ENCODE data around the gene KIRREL1. TPM values are rescaled to one million over a fixed set of nuclear protein-coding genes. Genes with fewer than 3 reads are reported as not detected.

Gene KIRREL1
- polyA plus RNA-seq, 1 donor (not counting 4 experiments of a cell fraction or from before 2014, with no cell fraction given) = 19.7 TPM

DNA sequence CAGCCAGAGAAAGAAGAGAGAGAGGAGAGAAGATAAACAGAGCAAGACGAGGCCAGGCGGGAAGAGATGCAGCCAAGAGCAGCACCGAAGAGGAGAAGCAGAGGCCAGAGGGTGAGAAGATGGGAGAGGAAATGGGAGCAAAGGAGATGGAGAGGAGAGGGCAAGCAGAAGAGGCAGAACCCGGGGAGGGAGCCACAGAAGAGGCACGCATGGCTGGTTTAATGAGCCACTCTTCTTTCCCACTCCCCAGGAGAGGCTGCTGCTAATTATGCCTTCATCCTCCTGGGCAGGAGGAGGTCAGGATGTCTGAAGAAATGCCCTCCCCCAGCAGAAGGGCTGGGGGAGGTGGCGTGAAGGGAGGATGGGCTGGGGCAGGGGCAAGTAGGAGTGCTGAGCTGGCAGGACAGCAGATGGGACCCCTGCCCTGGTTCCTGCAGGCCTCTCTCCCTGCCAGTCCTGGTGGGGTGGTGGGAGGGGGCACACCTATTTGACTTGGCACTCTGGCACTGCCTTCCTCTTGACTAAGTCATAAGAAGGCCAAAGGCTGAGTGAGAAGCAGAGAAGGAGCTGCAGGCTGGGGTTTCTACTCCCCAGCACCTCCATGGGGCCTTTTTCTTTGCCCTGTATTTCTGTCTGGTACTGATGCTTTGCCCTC is 32.3 kb downstream of the KIRREL1 start:
- no peak for FAIRE-seq
- H3K4me2 ChIP-seq (ENCODE audit: control insufficient read depth, extremely low read depth, insufficient read depth, low read depth, low read length) = no peak overlapping the region
- peaks cover 9 to 18% of the 10 kb centered on the region in 2 experiments for H3K36me3 ChIP-seq (ENCODE audit: control insufficient read depth in 2 of 2, extremely low read depth in 1 of 2, insufficient read depth in 2 of 2, low read length in 2 of 2)
- no peak overlapping the region for H3K27ac ChIP-seq (ENCODE audit: control insufficient read depth, insufficient read depth, low read length)
- no peaks in the 10 kb centered on the region for H3K27me3 ChIP-seq (ENCODE audit: control insufficient read depth, extremely low read depth, insufficient read depth, low read length)
- no peak for TF ChIP-seq CTCF (optimal IDR thresholded peaks at IDR 0.05 in 1 of 3, IDR thresholded peaks at IDR 0.05 in 1 of 3, conservative IDR thresholded peaks at IDR 0.05 in 1 of 3; ENCODE audit: extremely low read depth in 1 of 3, insufficient read depth in 2 of 3, low read length in 3 of 3)
- no peak for TF ChIP-seq EZH2 (IDR thresholded peaks at IDR 0.05; ENCODE audit: low read length)
- H3K9ac ChIP-seq (ENCODE audit: control insufficient read depth, extremely low read depth, insufficient read depth, low read length) = no peak overlapping the region
- no peak for DNase-seq (ENCODE audit: low read depth, low spot score)
- no peak overlapping the region for H3K4me3 ChIP-seq (ENCODE audit: control insufficient read depth in 2 of 3, extremely low read depth in 1 of 3, insufficient read depth in 2 of 3, low read depth in 1 of 3, low read length in 3 of 3)
- no peaks in the 10 kb centered on the region for H3K9me3 ChIP-seq (ENCODE audit: control insufficient read depth, low read depth, low read length)
- H2AFZ ChIP-seq (ENCODE audit: control insufficient read depth, low read length) = no peak overlapping the region
- H3K79me2 ChIP-seq (ENCODE audit: control insufficient read depth, insufficient read depth, low read length) = peaks cover 84% of the 10 kb centered on the region
- dilution Hi-C loops (cut with MboI; ENCODE audit: extremely low pct_ligation_motif_present, low sequenced_read_pairs) = no loop called here
- peaks cover 43% of the 10 kb centered on the region for H3K4me1 ChIP-seq (ENCODE audit: control insufficient read depth, extremely low read depth, insufficient read depth, low read length)
- no peaks in the 10 kb centered on the region for H4K20me1 ChIP-seq (ENCODE audit: control insufficient read depth, extremely low read depth, insufficient read depth, low read length)
- no peaks in the 10 kb centered on the region for H3K9me1 ChIP-seq (ENCODE audit: control insufficient read depth, extremely low read depth, insufficient read depth, low read length)

DNA sequence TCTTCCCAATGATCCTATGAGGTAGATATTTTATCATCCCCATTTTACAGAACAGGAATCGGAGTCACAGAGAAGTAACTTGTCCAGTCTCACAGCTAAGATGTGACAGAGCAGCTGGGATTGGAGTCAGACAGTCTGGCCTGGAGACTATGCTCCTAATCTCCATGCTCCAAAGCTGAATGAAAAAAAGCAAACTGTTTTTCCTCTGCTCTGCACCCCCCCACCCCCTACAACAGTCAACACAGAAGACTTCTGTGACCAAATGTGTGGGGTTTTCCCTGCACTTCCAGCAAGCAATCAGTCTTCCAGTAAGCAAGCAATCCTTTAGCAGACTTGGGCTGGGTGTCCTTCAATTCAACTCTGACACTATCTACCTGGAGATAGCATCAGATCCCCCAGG is 33.2 kb downstream of the KIRREL1 start:
- no peaks in the 10 kb centered on the region for H3K27me3 ChIP-seq (ENCODE audit: control insufficient read depth, extremely low read depth, insufficient read depth, low read length)
- DNase-seq (ENCODE audit: low read depth, low spot score) (no peak), FAIRE-seq (peak; percentile 13)
- dilution Hi-C loops (cut with MboI; ENCODE audit: extremely low pct_ligation_motif_present, low sequenced_read_pairs) = no loop called here
- no peak overlapping the region for H3K4me2 ChIP-seq (ENCODE audit: control insufficient read depth, extremely low read depth, insufficient read depth, low read depth, low read length)
- H4K20me1 ChIP-seq (ENCODE audit: control insufficient read depth, extremely low read depth, insufficient read depth, low read length) = no peaks in the 10 kb centered on the region
- no peak overlapping the region for H3K4me3 ChIP-seq (ENCODE audit: control insufficient read depth in 2 of 3, extremely low read depth in 1 of 3, insufficient read depth in 2 of 3, low read depth in 1 of 3, low read length in 3 of 3)
- H3K9me3 ChIP-seq (ENCODE audit: control insufficient read depth, low read depth, low read length) = no peaks in the 10 kb centered on the region
- H3K27ac ChIP-seq (ENCODE audit: control insufficient read depth, insufficient read depth, low read length) = no peak overlapping the region
- H3K9me1 ChIP-seq (ENCODE audit: control insufficient read depth, extremely low read depth, insufficient read depth, low read length) = no peaks in the 10 kb centered on the region
- H3K79me2 ChIP-seq (ENCODE audit: control insufficient read depth, insufficient read depth, low read length) = peaks cover 84% of the 10 kb centered on the region
- H3K36me3 ChIP-seq (ENCODE audit: control insufficient read depth in 2 of 2, extremely low read depth in 1 of 2, insufficient read depth in 2 of 2, low read length in 2 of 2) = peaks cover 18 to 28% of the 10 kb centered on the region in 2 experiments
- H2AFZ ChIP-seq (ENCODE audit: control insufficient read depth, low read length) = no peak overlapping the region
- TF ChIP-seq EZH2 (IDR thresholded peaks at IDR 0.05; ENCODE audit: low read length) = no peak
- no peak for TF ChIP-seq CTCF (optimal IDR thresholded peaks at IDR 0.05 in 1 of 3, IDR thresholded peaks at IDR 0.05 in 1 of 3, conservative IDR thresholded peaks at IDR 0.05 in 1 of 3; ENCODE audit: extremely low read depth in 1 of 3, insufficient read depth in 2 of 3, low read length in 3 of 3)
- peaks cover 34% of the 10 kb centered on the region for H3K4me1 ChIP-seq (ENCODE audit: control insufficient read depth, extremely low read depth, insufficient read depth, low read length)
- no peak overlapping the region for H3K9ac ChIP-seq (ENCODE audit: control insufficient read depth, extremely low read depth, insufficient read depth, low read length)

All from keratinocyte (primary cell).